Umbilical cord (tissue), 2 donors: ENCODE data around the gene VWA8. TPM values are rescaled to one million over a fixed set of nuclear protein-coding genes. Genes with fewer than 3 reads are reported as not detected.

ENCODE experiments used
- DNase-seq: peaks from one replicate; pipeline ENCODE4 v3.0.0-alpha.2; 2015; ENCODE audit warnings: low spot score
- total RNA-seq: library from RNA; depleted of rRNA; stranded (reverse); fragments of >200 nt; gene quantifications from one replicate; pipeline ENCODE4 v1.2.3, GENCODE V29; 2014; ENCODE audit warnings: low replicate concordance; ENCODE audit not compliant: insufficient read depth

The VWA8 gene
- total RNA-seq, 1 donor from 2014 or later, result 27.2 TPM

GRCh38 chr13:41520660-41521630 lies 440.0 kb downstream of the VWA8 start:
- no peak for DNase-seq

DNA sequence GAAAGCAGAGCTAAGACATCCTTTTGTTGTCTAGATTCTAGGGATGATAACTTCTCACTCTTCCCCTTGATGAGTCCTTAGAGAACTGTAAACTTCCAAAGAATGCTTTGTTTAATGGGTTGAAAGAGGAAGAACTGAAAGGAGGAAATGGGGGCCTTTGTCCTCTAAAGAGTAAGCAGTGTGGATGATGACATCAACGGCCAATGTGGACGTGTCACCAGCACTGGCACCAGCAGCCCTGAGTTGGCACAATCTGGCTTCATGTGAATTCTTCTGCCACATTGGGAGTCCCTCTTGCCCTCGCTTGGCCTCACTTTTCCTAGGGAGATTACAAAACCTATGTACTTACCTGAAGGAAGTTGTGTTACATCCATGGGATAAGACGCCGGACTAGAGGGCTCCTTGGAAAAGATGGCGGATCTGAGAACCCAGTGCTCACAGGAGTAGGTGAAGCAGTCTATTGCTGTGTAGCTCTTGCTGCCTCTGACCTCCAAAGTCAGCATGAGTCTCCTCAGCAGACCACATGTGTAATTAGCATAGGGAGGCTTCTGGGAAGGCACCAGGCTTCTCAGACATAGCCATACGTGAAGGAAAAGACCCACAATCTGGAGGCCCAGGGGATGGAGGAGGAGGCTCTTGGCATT lies 440.8 kb downstream of the VWA8 start:
- no peak for DNase-seq

Other genes with a start within 250 kb of the VWA8 start
- gene DGKH, start 87.5 kb upstream of the VWA8 start, total RNA-seq, result 17.1 TPM